Endothelial cell (in vitro differentiated cells): ENCODE results near the gene EMC10. TPM values are rescaled to one million over a fixed set of nuclear protein-coding genes. Genes with fewer than 3 reads are reported as not detected.

ENCODE experiments used
- DNase-seq: peaks from one replicate; pipeline ENCODE4 v3.0.0; 2021; ENCODE audit warnings: low spot score
- H3K27ac Mint-ChIP-seq: one replicate; pipeline ENCODE4 v1.8.0; 2021; ENCODE audit warnings: mixed read lengths, inconsistent platforms; ENCODE audit not compliant: unreplicated experiment
- H3K27me3 Mint-ChIP-seq: one replicate; pipeline ENCODE4 v1.8.0; 2021; ENCODE audit warnings: mild to moderate bottlenecking, moderate library complexity, mixed read lengths, inconsistent platforms; ENCODE audit not compliant: unreplicated experiment
- H3K36me3 Mint-ChIP-seq: one replicate; pipeline ENCODE4 v1.8.0; 2021; ENCODE audit warnings: mild to moderate bottlenecking, low read depth, mixed read lengths, inconsistent platforms; ENCODE audit not compliant: unreplicated experiment
- H3K4me1 Mint-ChIP-seq: one replicate; pipeline ENCODE4 v1.8.0; 2021; ENCODE audit warnings: mild to moderate bottlenecking, mixed read lengths, inconsistent platforms; ENCODE audit not compliant: unreplicated experiment
- H3K4me3 Mint-ChIP-seq: one replicate; pipeline ENCODE4 v1.8.0; 2021; ENCODE audit warnings: mild to moderate bottlenecking, mixed read lengths, inconsistent platforms; ENCODE audit not compliant: unreplicated experiment
- H3K9me3 Mint-ChIP-seq: one replicate; pipeline ENCODE4 v1.8.0; 2021; ENCODE audit warnings: mixed read lengths, inconsistent platforms; ENCODE audit not compliant: unreplicated experiment
- CTCF ChIP-seq: fragments of 200-600 bp; sonication (generic); IDR thresholded peaks from one replicate; pipeline ENCODE4 v1.5.0; 2021; ENCODE audit warnings: antibody characterized with exemption; ENCODE audit not compliant: unreplicated experiment
- long read RNA-seq: library from polyadenylated mRNA; unstranded; transcript quantifications from one replicate; pipeline ENCODE4 v2.0.0, GENCODE V29; 2020; ENCODE audit not compliant: unreplicated experiment
- total RNA-seq: library from RNA; stranded (reverse); fragmentation: NEBNext Ultra II Directional; extraction: Animal tissue kit (Norgen Biotek cat#: 25700); gene quantifications from one replicate; pipeline ENCODE4 v1.2.1, GENCODE V29; 2021; ENCODE audit not compliant: unreplicated experiment

EMC10 gene
- 0.21 TPM for total RNA-seq
- long read RNA-seq, result 0 reads

- TF ChIP-seq CTCF, result no peak
- Mint-ChIP-seq H3K36me3 (peaks cover 23% of the 10 kb centered on the region), H3K27ac (peak within 1 kb of the TSS; percentile 70), H3K4me3 (peak within 1 kb of the TSS; percentile 45), H3K27me3 (peaks cover 18% of the 10 kb centered on the region), H3K9me3 (peaks cover 39% of the 10 kb centered on the region), H3K4me1 (no peaks in the 10 kb centered on the region)
- no peak for DNase-seq
Observed at GRCh38 chr19:50476224-50476906, at the start of gene EMC10, which contains the start of gene GARIN5A. Gene EMC10 (plus strand): TSS chr19:50476507. CDS start chr19:50476545, 38 bp downstream. Gene GARIN5A (minus strand): TSS chr19:50476848. CDS start chr19:50476388, 460 bp downstream.

GRCh38 chr19:50427318-50427925 is 48.9 kb upstream of the EMC10 start:
- DNase-seq, result no peak
- Mint-ChIP-seq H3K4me1 (peaks cover 4% of the 10 kb centered on the region), H3K9me3 (no peaks in the 10 kb centered on the region), H3K27me3 (peaks cover 13% of the 10 kb centered on the region), H3K27ac (no peak overlapping the region), H3K4me3 (no peak overlapping the region), H3K36me3 (no peaks in the 10 kb centered on the region)
- no peak for TF ChIP-seq CTCF

DNA sequence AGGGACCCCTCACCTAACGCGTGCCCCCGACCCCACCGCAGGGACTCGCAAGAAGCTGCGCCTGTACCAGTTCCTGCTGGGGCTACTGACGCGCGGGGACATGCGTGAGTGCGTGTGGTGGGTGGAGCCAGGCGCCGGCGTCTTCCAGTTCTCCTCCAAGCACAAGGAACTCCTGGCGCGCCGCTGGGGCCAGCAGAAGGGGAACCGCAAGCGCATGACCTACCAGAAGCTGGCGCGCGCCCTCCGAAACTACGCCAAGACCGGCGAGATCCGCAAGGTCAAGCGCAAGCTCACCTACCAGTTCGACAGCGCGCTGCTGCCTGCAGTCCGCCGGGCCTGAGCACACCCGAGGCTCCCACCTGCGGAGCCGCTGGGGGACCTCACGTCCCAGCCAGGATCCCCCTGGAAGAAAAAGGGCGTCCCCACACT is 48.3 kb upstream of the EMC10 start:
- DNase-seq, result no peak
- H3K27me3 Mint-ChIP-seq, result peaks cover 13% of the 10 kb centered on the region
- TF ChIP-seq CTCF, result no peak
- no peaks in the 10 kb centered on the region for H3K36me3 Mint-ChIP-seq
- peaks cover 4% of the 10 kb centered on the region for H3K4me1 Mint-ChIP-seq
- no peak overlapping the region for H3K27ac Mint-ChIP-seq
- H3K9me3 Mint-ChIP-seq, result peaks cover 1% of the 10 kb centered on the region
- H3K4me3 Mint-ChIP-seq, result no peak overlapping the region

- Mint-ChIP-seq H3K27me3 (peaks cover 14% of the 10 kb centered on the region), H3K4me3 (no peak overlapping the region), H3K27ac (no peak overlapping the region), H3K9me3 (peaks cover 4% of the 10 kb centered on the region), H3K36me3 (no peaks in the 10 kb centered on the region), H3K4me1 (peaks cover 4% of the 10 kb centered on the region)
- DNase-seq, result no peak
- TF ChIP-seq CTCF, result no peak
Observed at GRCh38 chr19:50428772-50429463, 47.4 kb upstream of the EMC10 start.
